Sigmoid colon (tissue), 4 donors: ENCODE measurements around the gene ZG16.

ENCODE experiments used
- EP300 ChIP-seq, 4 donors: sonication (generic); formaldehyde crosslinking; IDR thresholded peaks; one replicate each; pipeline ENCODE4 v1.6.1; 2017; ENCODE audit warnings: antibody characterized with exemption in 4 of 4
- POLR2A ChIP-seq, 2 donors: fragments of 450-650 bp; IDR thresholded peaks; one replicate each; pipeline ENCODE4 v1.6.1; 2016; ENCODE audit warnings: antibody characterized with exemption in 2 of 2, mild to moderate bottlenecking in 2 of 2, moderate library complexity in 2 of 2
- POLR2AphosphoS5 ChIP-seq, 4 donors: sonication (generic); formaldehyde crosslinking; IDR thresholded peaks; one replicate each; pipeline ENCODE4 v1.6.1; 2017; ENCODE audit warnings: antibody characterized with exemption in 4 of 4

GRCh38 chr16:29763326-29763725 is 14.7 kb upstream of the ZG16 start:
- TF ChIP-seq EP300 (IDR thresholded peaks at IDR 0.05) (no peak), POLR2A (IDR thresholded peaks at IDR 0.05) (no peak), POLR2AphosphoS5 (IDR thresholded peaks at IDR 0.05) (no peak)
